ENCODE results near the gene RBM20. TPM values are rescaled to one million over a fixed set of nuclear protein-coding genes. Genes with fewer than 3 reads are reported as not detected.

Gene RBM20
- total and polyA plus RNA-seq, 2 donors from 2014 or later = 0.88 to 2.1 TPM

GRCh38 chr10:110651044-110651958 lies 7.2 kb downstream of the RBM20 start:
- Histone ChIP-seq H3K9ac (ENCODE audit: low read length in 3 of 3) (no peak overlapping the region), H3K36me3 (ENCODE audit: control insufficient read depth in 2 of 3, insufficient read depth in 3 of 3, low read length in 3 of 3) (no peaks in the 10 kb centered on the region), H3K9me3 (ENCODE audit: control insufficient read depth in 2 of 3, insufficient read depth in 1 of 3, low read length in 3 of 3) (no peaks in the 10 kb centered on the region), H3K4me3 (ENCODE audit: low read length in 3 of 3) (no peak overlapping the region), H3K4me1 (ENCODE audit: control insufficient read depth in 2 of 3, insufficient read depth in 2 of 3, low read depth in 1 of 3, low read length in 3 of 3) (peaks cover 0 to 5% (median 0%) of the 10 kb centered on the region in 3 donors), H3K27me3 (ENCODE audit: control insufficient read depth, insufficient read depth, low read length) (no peaks in the 10 kb centered on the region), H3K27ac (ENCODE audit: low read depth in 2 of 2, low read length in 2 of 2) (no peak overlapping the region)
- FAIRE-seq (no peak), DNase-seq (peak in 3 of 5 donors; percentile 33 to 61 (median 48))
- intact Hi-C loops (cut with DNase I) = no loop called here
- TF ChIP-seq CTCF (IDR thresholded peaks at IDR 0.05; ENCODE audit: borderline replicate concordance, extremely low read depth, insufficient read depth) = no peak

GRCh38 chr10:110652475-110653118 lies 8.5 kb downstream of the RBM20 start:
- Histone ChIP-seq H3K27ac (ENCODE audit: low read depth in 2 of 2, low read length in 2 of 2) (no peak overlapping the region), H3K27me3 (ENCODE audit: control insufficient read depth, insufficient read depth, low read length) (no peaks in the 10 kb centered on the region), H3K4me3 (ENCODE audit: low read length in 3 of 3) (no peak overlapping the region), H3K9me3 (ENCODE audit: control insufficient read depth in 2 of 3, insufficient read depth in 1 of 3, low read length in 3 of 3) (no peaks in the 10 kb centered on the region), H3K9ac (ENCODE audit: low read length in 3 of 3) (no peak overlapping the region), H3K36me3 (ENCODE audit: control insufficient read depth in 2 of 3, insufficient read depth in 3 of 3, low read length in 3 of 3) (no peaks in the 10 kb centered on the region), H3K4me1 (ENCODE audit: control insufficient read depth in 2 of 3, insufficient read depth in 2 of 3, low read depth in 1 of 3, low read length in 3 of 3) (peaks cover 0 to 5% (median 0%) of the 10 kb centered on the region in 3 donors)
- no peak for DNase-seq
- FAIRE-seq = no peak
- intact Hi-C loops (cut with DNase I) = no loop called here
- no peak for TF ChIP-seq CTCF (IDR thresholded peaks at IDR 0.05; ENCODE audit: borderline replicate concordance, extremely low read depth, insufficient read depth)

GRCh38 chr10:110655320-110655719 lies 11.2 kb downstream of the RBM20 start:
- no peak for TF ChIP-seq CTCF (IDR thresholded peaks at IDR 0.05; ENCODE audit: borderline replicate concordance, extremely low read depth, insufficient read depth)
- FAIRE-seq = no peak
- no peaks in the 10 kb centered on the region for H3K27me3 ChIP-seq (ENCODE audit: control insufficient read depth, insufficient read depth, low read length)

More at GRCh38 chr10:110655320-110655719, 11.2 kb downstream of the RBM20 start:
- DNase-seq = no peak
- Histone ChIP-seq H3K4me3 (ENCODE audit: low read length in 3 of 3) (no peak overlapping the region), H3K9me3 (ENCODE audit: control insufficient read depth in 2 of 3, insufficient read depth in 1 of 3, low read length in 3 of 3) (no peaks in the 10 kb centered on the region), H3K27ac (ENCODE audit: low read depth in 2 of 2, low read length in 2 of 2) (no peak overlapping the region), H3K9ac (ENCODE audit: low read length in 3 of 3) (no peak overlapping the region), H3K4me1 (ENCODE audit: control insufficient read depth in 2 of 3, insufficient read depth in 2 of 3, low read depth in 1 of 3, low read length in 3 of 3) (peaks cover 0 to 5% (median 0%) of the 10 kb centered on the region in 3 donors), H3K36me3 (ENCODE audit: control insufficient read depth in 2 of 3, insufficient read depth in 3 of 3, low read length in 3 of 3) (no peaks in the 10 kb centered on the region)
- intact Hi-C loops (cut with DNase I) = no loop called here
